HCT116 (cell line): Measurements from ENCODE around the gene SDSL. TPM values are rescaled to one million over a fixed set of nuclear protein-coding genes. Genes with fewer than 3 reads are reported as not detected.
A peak's percentile ranks its signal among the peaks of the same experiment; 100 is the strongest.

Experiments
- ATAC-seq: fragments of 200-7000 bp; cut with Tn5 transposase; 2 replicates; pipeline ENCODE4 v1.9.1; 2020; ENCODE audit warnings: mild to moderate bottlenecking, moderate library complexity
- BruUV-seq: library from RNA; stranded (reverse); fragments of 400-500 nt; replicated peaks from 2 replicates; lab custom pipeline; 2021; lab: Mats Ljungman, UMichigan
- CTCF ChIA-PET: fragments of 300-600 bp; sonication (Branson Sonifier 250); formaldehyde crosslinking; loops from one replicate; lab custom pipeline; 2021; ENCODE audit warnings: antibody characterized with exemption; lab: Charles Lee
- POLR2A ChIA-PET: fragments of 300-600, 350-600 bp; sonication (Branson Sonifier 250); formaldehyde crosslinking; loops from one replicate; lab custom pipeline; 2021; ENCODE audit warnings: antibody characterized with exemption; lab: Charles Lee
- RAD21 ChIA-PET, 2 experiments: fragments of 300-600 bp; sonication (Branson Sonifier 250); formaldehyde crosslinking; loops; one replicate each; lab custom pipeline; 2023; ENCODE audit warnings: low total read pairs in 2 of 2; ENCODE audit not compliant: uncharacterized antibody in 2 of 2, unreplicated experiment in 2 of 2, low non-redundant PET in 1 of 2; lab: Charles Lee
- DNase-seq: peaks from one replicate; pipeline ENCODE4 v3.0.0-alpha.2; 2010; ENCODE audit warnings: low read depth, low spot score
- H2AFZ ChIP-seq: fragments of 200-600 bp; shearing (Covaris generic), sonication (generic); 2 replicates; pipeline ENCODE4 v1.6.1; 2017; ENCODE audit warnings: low read depth, mixed run types, mixed read lengths, antibody characterized with exemption, low read length; ENCODE audit not compliant: poor library complexity, severe bottlenecking
- H3K27ac ChIP-seq: 2 replicates; pipeline ENCODE4 v1.5.1; 2012; ENCODE audit warnings: low read depth, low read length
- H3K27me3 ChIP-seq: fragments of 200-600 bp; sonication (generic); 2 replicates; pipeline ENCODE4 v1.6.1; 2016; ENCODE audit warnings: mixed run types, low read length, mixed read lengths; ENCODE audit not compliant: insufficient read depth
- H3K36me3 ChIP-seq, 2 experiments: fragments of 200-500 bp in 1 of 2; fragments of 200-600 bp in 1 of 2; sonication (Bioruptor generic) in 1 of 2; sonication (generic) in 1 of 2; 2 replicates each; pipeline versions ENCODE4 v1.5.1 to v1.6.1; 2014 to 2016; ENCODE audit warnings: low read length in 2 of 2, inconsistent platforms in 1 of 2, mixed read lengths in 1 of 2, mixed run types in 1 of 2; ENCODE audit not compliant: insufficient read depth in 2 of 2, control insufficient read depth in 1 of 2
- H3K4me1 ChIP-seq, 2 experiments: fragments of 200-600 bp in 1 of 2; sonication (generic) in 1 of 2; 2 replicates each; pipeline versions ENCODE4 v1.5.1 to v1.6.1; 2012 to 2017; ENCODE audit warnings: low read length in 2 of 2, inconsistent platforms in 1 of 2, mild to moderate bottlenecking in 1 of 2, mixed read lengths in 1 of 2, mixed run types in 1 of 2, moderate library complexity in 1 of 2; ENCODE audit not compliant: insufficient read depth in 2 of 2, control insufficient read depth in 1 of 2
- H3K4me2 ChIP-seq: fragments of 200-600 bp; sonication (generic); 2 replicates; pipeline ENCODE4 v1.6.1; 2017; ENCODE audit warnings: mixed run types, low read length, mixed read lengths
- H3K4me3 ChIP-seq, 2 experiments: fragments of 200-600 bp in 1 of 2; sonication (generic) in 1 of 2; replicated peaks in 1 of 2; 2 replicates each; pipeline ENCODE4 v1.5.1; 2011 to 2016; ENCODE audit warnings: low read length in 2 of 2, control low read depth in 1 of 2, low read depth in 1 of 2, mild to moderate bottlenecking in 1 of 2, mixed read lengths in 1 of 2, mixed run types in 1 of 2
- H3K79me2 ChIP-seq: fragments of 200-600 bp; sonication (generic); 2 replicates; pipeline ENCODE4 v1.6.1; 2017; ENCODE audit warnings: mild to moderate bottlenecking, mixed run types, low read length, moderate library complexity, mixed read lengths; ENCODE audit not compliant: insufficient read depth
- H3K9ac ChIP-seq: fragments of 200-600 bp; sonication (generic); 2 replicates; pipeline ENCODE4 v1.6.1; 2016; ENCODE audit warnings: low read length, mixed read lengths
- H3K9me2 ChIP-seq: fragments of 200-600 bp; sonication (generic), shearing (Covaris generic); 2 replicates; pipeline ENCODE4 v1.6.1; 2017; ENCODE audit warnings: mixed run types, mild to moderate bottlenecking, moderate library complexity; ENCODE audit not compliant: insufficient read depth
- H3K9me3 ChIP-seq, 2 experiments: fragments of 200-500 bp in 1 of 2; fragments of 200-600 bp in 1 of 2; sonication (Bioruptor generic) in 1 of 2; sonication (generic) in 1 of 2; 2 replicates each; pipeline ENCODE4 v1.6.1; 2014 to 2017; ENCODE audit warnings: low read length in 2 of 2, mixed read lengths in 2 of 2, inconsistent platforms in 1 of 2, low read depth in 1 of 2, mild to moderate bottlenecking in 1 of 2, mixed run types in 1 of 2, moderate library complexity in 1 of 2; ENCODE audit not compliant: control insufficient read depth in 1 of 2, insufficient read depth in 1 of 2
- H4K20me1 ChIP-seq: fragments of 200-600 bp; sonication (generic), shearing (Covaris generic); 2 replicates; pipeline ENCODE4 v1.6.1; 2017; ENCODE audit warnings: mixed run types, mild to moderate bottlenecking, moderate library complexity; ENCODE audit not compliant: insufficient read depth
- CBX3 ChIP-seq: IDR thresholded peaks from 2 replicates; pipeline ENCODE4 v1.6.1; 2012; ENCODE audit warnings: low read depth
- CEBPB ChIP-seq: IDR thresholded peaks from 2 replicates; pipeline ENCODE4 v1.6.1; 2012; ENCODE audit warnings: low read depth
- CTCF ChIP-seq, 3 experiments: fragments of 200-600 bp in 1 of 3; sonication (generic) in 1 of 3; IDR thresholded peaks in 2 of 3; conservative IDR thresholded peaks in 1 of 3; 2 replicates each; pipeline ENCODE4 v1.5.1; 2012 to 2017; ENCODE audit warnings: low read depth in 2 of 3, low read length in 2 of 3, antibody characterized with exemption in 1 of 3, borderline replicate concordance in 1 of 3, control low read depth in 1 of 3, mild to moderate bottlenecking in 1 of 3, mixed read lengths in 1 of 3, mixed run types in 1 of 3, moderate library complexity in 1 of 3; ENCODE audit not compliant: insufficient read depth in 1 of 3
- ELF1 ChIP-seq: IDR thresholded peaks from 2 replicates; pipeline ENCODE4 v1.6.1; 2012; ENCODE audit warnings: low read depth, borderline replicate concordance
- EZH2phosphoT487 ChIP-seq: fragments of 200-600 bp; IDR thresholded peaks from 2 replicates; pipeline ENCODE4 v1.6.1; 2018; ENCODE audit warnings: antibody characterized with exemption, borderline replicate concordance
- MAX ChIP-seq: IDR thresholded peaks from 2 replicates; pipeline ENCODE4 v1.6.1; 2012
- POLR2A ChIP-seq: IDR thresholded peaks from 2 replicates; pipeline ENCODE4 v1.7.0; 2011; ENCODE audit warnings: borderline replicate concordance; ENCODE audit not compliant: insufficient read depth, insufficient read length; ENCODE audit errors: extremely low read depth
- POLR2AphosphoS5 ChIP-seq: IDR thresholded peaks from 2 replicates; pipeline ENCODE4 v1.6.1; 2011; ENCODE audit warnings: mild to moderate bottlenecking, low read depth, low read length, moderate library complexity
- RAD21 ChIP-seq: IDR thresholded peaks from 2 replicates; pipeline ENCODE4 v1.6.1; 2012; ENCODE audit warnings: low read depth, mild to moderate bottlenecking
- REST ChIP-seq: IDR thresholded peaks from 2 replicates; pipeline ENCODE4 v1.6.1; 2012; ENCODE audit warnings: low read depth
- SIN3A ChIP-seq: IDR thresholded peaks from 2 replicates; pipeline ENCODE4 v1.6.1; 2012; ENCODE audit warnings: low read depth
- YY1 ChIP-seq: IDR thresholded peaks from 2 replicates; pipeline ENCODE4 v1.6.1; 2011; ENCODE audit warnings: low read length, low read depth, moderate library complexity, mild to moderate bottlenecking; ENCODE audit not compliant: insufficient replicate concordance; ENCODE audit errors: extremely low read depth
- ZFX ChIP-seq: fragments of 450-650 bp; IDR thresholded peaks from 2 replicates; pipeline ENCODE4 v1.6.1; 2017
- intact Hi-C: fragments of 100-400 bp; cut with micrococcal nuclease; formaldehyde crosslinking; loops from 2 replicates; pipeline ENCODE4 v1.10.0; 2022
- total RNA-seq: library from RNA; stranded (reverse); gene quantifications from one replicate; pipeline ENCODE4 v1.2.1, GENCODE V29; 2021; ENCODE audit not compliant: unreplicated experiment

Gene SDSL
- total RNA-seq, 1 experiment from 2014 or later, result 19.1 TPM

GRCh38 chr12:113461666-113462065 is 39.5 kb downstream of the SDSL start:
- no peaks in the 10 kb centered on the region for H4K20me1 ChIP-seq
- no peak for TF ChIP-seq ELF1
- no peak for TF ChIP-seq REST
- peak; percentile 64 for TF ChIP-seq CBX3
- TF ChIP-seq SIN3A, result no peak
- TF ChIP-seq POLR2A, result no peak
- TF ChIP-seq CTCF (IDR thresholded peaks at IDR 0.05 in 2 of 3, conservative IDR thresholded peaks at IDR 0.05 in 1 of 3; ENCODE audit: borderline replicate concordance in 1 of 3, insufficient read depth in 1 of 3, low read depth in 2 of 3, low read length in 2 of 3), result peak; percentile 54 to 83 (median 72); a peak in 5 of 6 replicates
- no peak for TF ChIP-seq MAX
- peak; percentile 21 for TF ChIP-seq YY1
- no peak for TF ChIP-seq CEBPB
- TF ChIP-seq EZH2phosphoT487, result no peak
- TF ChIP-seq POLR2AphosphoS5, result no peak
- TF ChIP-seq RAD21, result peak; percentile 28; the same call in 1 of the 2 replicates
- TF ChIP-seq ZFX, result no peak
- TF ChIP-seq, all 23 proteins: peak for 4
- intact Hi-C loops, result loop anchor here (1.0 kb wide), 2 partner anchors 312 to 451 kb away; no protein-coding TSS in a partner anchor
- CTCF ChIA-PET, result interaction anchor here (0.5 to 3.2 kb wide), 25 partner anchors 9 to 833 kb away, joined by 3 to 19 read pairs (median 5); no protein-coding TSS in a partner anchor
- Histone ChIP-seq H3K27me3 (peaks cover 12% of the 10 kb centered on the region; the same call in 1 of the 2 replicates), H2AFZ (no peak overlapping the region), H3K9me3 (no peaks in the 10 kb centered on the region), H3K4me3 (no peak overlapping the region), H3K36me3 (no peaks in the 10 kb centered on the region), H3K79me2 (no peaks in the 10 kb centered on the region), H3K9me2 (no peaks in the 10 kb centered on the region), H3K4me2 (no peak overlapping the region), H3K4me1 (peaks cover 3 to 8% of the 10 kb centered on the region in 2 experiments; a peak in 3 of 4 replicates), H3K9ac (no peak overlapping the region), H3K27ac (no peak overlapping the region)
- POLR2A ChIA-PET, result no interaction called here
- RAD21 ChIA-PET, result interaction anchor here in 1 of 2 experiments (0.7 kb wide), 1 partner anchor 175 kb away, joined by 3 read pairs; no protein-coding TSS in a partner anchor
- BruUV-seq, result no TSS peak
- DNase-seq (peak; percentile 29), ATAC-seq (peak; percentile 73)
